H9 (cell line): ENCODE data around the gene PAX6. TPM values are rescaled to one million over a fixed set of nuclear protein-coding genes. Genes with fewer than 3 reads are reported as not detected.

ENCODE experiments used
- DNase-seq: peaks from one replicate; pipeline ENCODE4 v3.0.0-alpha.2; 2017
- H2AFZ ChIP-seq: one replicate; pipeline ENCODE4 v1.6.1; 2013; ENCODE audit warnings: mild to moderate bottlenecking, low read length, control low read depth, moderate library complexity
- H2AK5ac ChIP-seq: 2 replicates; pipeline ENCODE4 v1.6.1; 2013; ENCODE audit warnings: low read length, control low read depth, mixed read lengths; ENCODE audit not compliant: insufficient read length
- H2BK120ac ChIP-seq: one replicate; pipeline ENCODE4 v1.6.1; 2013; ENCODE audit warnings: low read depth, mild to moderate bottlenecking, low read length, control low read depth, inconsistent platforms; ENCODE audit not compliant: poor library complexity, severe bottlenecking
- H2BK12ac ChIP-seq: 2 replicates; pipeline ENCODE4 v1.6.1; 2013; ENCODE audit warnings: low read length, control low read depth, mixed read lengths, low read depth; ENCODE audit not compliant: insufficient read length
- H2BK15ac ChIP-seq: 2 replicates; pipeline ENCODE4 v1.6.1; 2013; ENCODE audit warnings: low read depth, low read length, control low read depth
- H2BK20ac ChIP-seq: one replicate; pipeline ENCODE4 v1.6.1; 2013; ENCODE audit warnings: low read depth, mild to moderate bottlenecking, low read length, control low read depth, inconsistent platforms; ENCODE audit not compliant: poor library complexity, severe bottlenecking
- H2BK5ac ChIP-seq: 2 replicates; pipeline ENCODE4 v1.6.1; 2013; ENCODE audit warnings: low read length, control low read depth, mixed read lengths; ENCODE audit not compliant: insufficient read length
- H3K14ac ChIP-seq: 2 replicates; pipeline ENCODE4 v1.6.1; 2013; ENCODE audit warnings: low read length, control low read depth; ENCODE audit not compliant: insufficient read depth
- H3K18ac ChIP-seq: 2 replicates; pipeline ENCODE4 v1.6.1; 2013; ENCODE audit warnings: low read depth, mild to moderate bottlenecking, mixed read lengths, low read length, control low read depth; ENCODE audit not compliant: insufficient read length
- H3K23ac ChIP-seq: 2 replicates; pipeline ENCODE4 v1.6.1; 2013; ENCODE audit warnings: low read length, control low read depth, mixed read lengths, low read depth; ENCODE audit not compliant: insufficient read length
- H3K23me2 ChIP-seq: 2 replicates; pipeline ENCODE4 v1.6.1; 2013; ENCODE audit warnings: low read depth, mild to moderate bottlenecking, mixed read lengths, low read length, control low read depth; ENCODE audit not compliant: insufficient read length, poor library complexity, severe bottlenecking
- H3K27ac ChIP-seq: 2 replicates; pipeline ENCODE4 v1.5.1; 2013; ENCODE audit warnings: low read length, control low read depth, mixed read lengths, low read depth; ENCODE audit not compliant: insufficient read length
- H3K27me3 ChIP-seq: 2 replicates; pipeline ENCODE4 v1.6.1; 2013; ENCODE audit warnings: low read length, control low read depth, inconsistent platforms; ENCODE audit not compliant: insufficient read depth
- H3K4ac ChIP-seq: 2 replicates; pipeline ENCODE4 v1.6.1; 2013; ENCODE audit warnings: low read depth, mild to moderate bottlenecking, control low read depth, inconsistent platforms, low read length, moderate library complexity
- H3K4me1 ChIP-seq: 2 replicates; pipeline ENCODE4 v1.6.1; 2013; ENCODE audit warnings: low read length, control low read depth, inconsistent platforms; ENCODE audit not compliant: insufficient read depth
- H3K4me2 ChIP-seq: 2 replicates; pipeline ENCODE4 v1.6.1; 2013; ENCODE audit warnings: low read length, control low read depth, mixed read lengths; ENCODE audit not compliant: insufficient read length, insufficient read depth
- H3K56ac ChIP-seq: 2 replicates; pipeline ENCODE4 v1.6.1; 2013; ENCODE audit warnings: low read depth, mild to moderate bottlenecking, mixed read lengths, low read length, control low read depth; ENCODE audit not compliant: insufficient read length
- H3K79me1 ChIP-seq: 2 replicates; pipeline ENCODE4 v1.6.1; 2013; ENCODE audit warnings: low read depth, mild to moderate bottlenecking, moderate library complexity, low read length, control low read depth, inconsistent platforms; ENCODE audit not compliant: insufficient read depth, poor library complexity, severe bottlenecking
- H3K79me2 ChIP-seq: 2 replicates; pipeline ENCODE4 v1.6.1; 2013; ENCODE audit warnings: low read length, control low read depth, inconsistent platforms; ENCODE audit not compliant: insufficient read depth
- H3K9ac ChIP-seq: 2 replicates; pipeline ENCODE4 v1.6.1; 2013; ENCODE audit warnings: low read length, control low read depth, mixed read lengths; ENCODE audit not compliant: insufficient read length; ENCODE audit errors: extremely low read depth
- H3K9me3 ChIP-seq: one replicate; pipeline ENCODE4 v1.6.1; 2013; ENCODE audit warnings: low read depth, low read length, inconsistent platforms; ENCODE audit not compliant: control insufficient read depth
- H3T11ph ChIP-seq: one replicate; pipeline ENCODE4 v1.6.1; 2013; ENCODE audit warnings: mild to moderate bottlenecking, low read length, control low read depth, inconsistent platforms
- H4K20me1 ChIP-seq: one replicate; pipeline ENCODE4 v1.6.1; 2013; ENCODE audit not compliant: control insufficient read depth, insufficient read length, insufficient read depth
- H4K5ac ChIP-seq: 2 replicates; pipeline ENCODE4 v1.6.1; 2013; ENCODE audit warnings: low read depth, mild to moderate bottlenecking, mixed read lengths, low read length, control low read depth; ENCODE audit not compliant: insufficient read length
- H4K8ac ChIP-seq: replicated peaks from 2 replicates; pipeline ENCODE4 v1.6.1; 2013; ENCODE audit warnings: low read length, control low read depth, mixed read lengths, low read depth; ENCODE audit not compliant: insufficient read length
- H4K91ac ChIP-seq: 2 replicates; pipeline ENCODE4 v1.6.1; 2013; ENCODE audit warnings: low read depth, mild to moderate bottlenecking, moderate library complexity, mixed read lengths, low read length, control low read depth; ENCODE audit not compliant: insufficient read length
- H3K27ac Mint-ChIP-seq, 3 experiments: 2 replicates in 2 of 3; 3 replicates in 1 of 3; pipeline ENCODE4 v1.8.0; 2020 to 2021; ENCODE audit warnings: mixed read lengths in 3 of 3, mild to moderate bottlenecking in 1 of 3, moderate library complexity in 1 of 3
- H3K27me3 Mint-ChIP-seq: 2 replicates; pipeline ENCODE4 v1.8.0; 2021; ENCODE audit warnings: low read depth, mild to moderate bottlenecking, moderate library complexity, mixed read lengths
- H3K36me3 Mint-ChIP-seq, 3 experiments: 2 replicates in 2 of 3; 3 replicates in 1 of 3; pipeline ENCODE4 v1.8.0; 2020 to 2021; ENCODE audit warnings: low read depth in 3 of 3, mixed read lengths in 3 of 3; ENCODE audit not compliant: insufficient read depth in 1 of 3
- H3K4me1 Mint-ChIP-seq, 2 experiments: 2 replicates each; pipeline ENCODE4 v1.8.0; 2020; ENCODE audit warnings: mixed read lengths in 2 of 2
- H3K4me3 Mint-ChIP-seq, 2 experiments: 2 replicates in 1 of 2; 3 replicates in 1 of 2; pipeline ENCODE4 v1.8.0; 2020 to 2021; ENCODE audit warnings: mild to moderate bottlenecking in 2 of 2, mixed read lengths in 2 of 2, moderate library complexity in 1 of 2
- H3K9me3 Mint-ChIP-seq, 2 experiments: 2 replicates in 1 of 2; 3 replicates in 1 of 2; pipeline ENCODE4 v1.8.0; 2020; ENCODE audit warnings: mild to moderate bottlenecking in 2 of 2, mixed read lengths in 2 of 2, moderate library complexity in 1 of 2
- WGBS: extraction: QIAGEN DNeasy Blood & Tissue Kit; methylation state at CpG from one replicate; pipeline ENCODE4 v1.1.7; 2013; ENCODE audit warnings: missing lambda C conversion rate, low lambda C conversion rate, mixed read lengths; ENCODE audit not compliant: insufficient read length; ENCODE audit errors: extremely low coverage; 5-methylcytosine and 5-hydroxymethylcytosine counted together
- total RNA-seq: library from RNA; stranded (reverse); gene quantifications from 2 replicates; pipeline ENCODE4 v1.2.1, GENCODE V29; 2021
- TF ChIP-seq, protein P1 (sequence below): fragments of 200-600 bp; sonication (generic); conservative IDR thresholded peaks from 3 replicates; pipeline ENCODE4 v1.8.0; 2021; ENCODE audit warnings: antibody characterized with exemption, mild to moderate bottlenecking

The PAX6 gene
- total RNA-seq, 1 experiment from 2014 or later = not detected

DNA sequence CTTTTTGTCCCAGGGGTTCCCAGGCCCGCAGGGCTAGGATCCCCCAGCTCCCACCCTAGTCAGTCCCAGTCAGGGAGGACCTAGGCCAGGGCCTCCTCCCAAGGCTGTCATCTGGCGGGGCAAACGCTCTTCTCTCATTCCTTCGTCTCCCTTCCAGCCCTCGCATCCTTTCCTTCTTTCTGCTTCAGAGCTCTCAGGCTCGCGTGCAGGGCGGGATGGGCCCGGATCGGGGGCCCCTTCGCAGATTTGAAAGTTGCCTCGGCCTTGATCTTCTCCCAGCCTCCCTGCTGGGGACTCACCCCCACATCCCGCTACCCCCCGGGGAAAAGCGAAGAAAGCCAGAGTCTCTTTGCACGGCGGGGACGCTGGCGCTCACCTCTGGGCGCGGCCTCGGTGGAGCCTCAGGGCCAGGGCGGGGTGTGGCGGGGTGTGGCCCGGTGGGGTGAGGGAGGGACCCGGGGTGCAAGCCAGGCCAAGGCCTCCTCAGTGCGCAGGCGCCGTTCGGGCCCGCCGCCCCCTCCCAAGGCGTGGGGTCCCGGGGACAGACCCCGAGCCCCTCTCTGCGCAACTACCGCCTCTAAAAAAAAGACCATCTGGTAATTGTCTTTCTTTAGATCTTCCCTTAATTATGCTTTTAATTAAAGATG lies 14.8 kb upstream of the PAX6 start:
- Histone ChIP-seq H3K79me2 (peaks cover 1% of the 10 kb centered on the region; the same call in 1 of the 2 replicates), H3K27ac (no peak overlapping the region), H3K4me1 (no peaks in the 10 kb centered on the region; the same call in 1 of the 2 replicates), H2AFZ (no peak overlapping the region), H2AK5ac (no peak overlapping the region), H3K79me1 (no peaks in the 10 kb centered on the region), H3K4me2 (peak overlapping the region; percentile 68), H4K91ac (no peak overlapping the region), H4K20me1 (peaks cover 3% of the 10 kb centered on the region), H3K23ac (no peak overlapping the region), H3K56ac (no peak overlapping the region), H3K14ac (no peak overlapping the region), H3K18ac (no peak overlapping the region), H3K23me2 (peaks cover 10% of the 10 kb centered on the region), H3K27me3 (peaks cover 58% of the 10 kb centered on the region), H2BK12ac (no peak overlapping the region), H2BK120ac (no peak overlapping the region), H2BK20ac (no peak overlapping the region), H2BK15ac (no peak overlapping the region), H3K4ac (no peak overlapping the region), H3T11ph (no peak overlapping the region), H3K9ac (no peak overlapping the region), H4K5ac (no peak overlapping the region), H2BK5ac (no peak overlapping the region), H3K9me3 (no peaks in the 10 kb centered on the region), H4K8ac (no peak overlapping the region)
- TF ChIP-seq, protein P1, sequence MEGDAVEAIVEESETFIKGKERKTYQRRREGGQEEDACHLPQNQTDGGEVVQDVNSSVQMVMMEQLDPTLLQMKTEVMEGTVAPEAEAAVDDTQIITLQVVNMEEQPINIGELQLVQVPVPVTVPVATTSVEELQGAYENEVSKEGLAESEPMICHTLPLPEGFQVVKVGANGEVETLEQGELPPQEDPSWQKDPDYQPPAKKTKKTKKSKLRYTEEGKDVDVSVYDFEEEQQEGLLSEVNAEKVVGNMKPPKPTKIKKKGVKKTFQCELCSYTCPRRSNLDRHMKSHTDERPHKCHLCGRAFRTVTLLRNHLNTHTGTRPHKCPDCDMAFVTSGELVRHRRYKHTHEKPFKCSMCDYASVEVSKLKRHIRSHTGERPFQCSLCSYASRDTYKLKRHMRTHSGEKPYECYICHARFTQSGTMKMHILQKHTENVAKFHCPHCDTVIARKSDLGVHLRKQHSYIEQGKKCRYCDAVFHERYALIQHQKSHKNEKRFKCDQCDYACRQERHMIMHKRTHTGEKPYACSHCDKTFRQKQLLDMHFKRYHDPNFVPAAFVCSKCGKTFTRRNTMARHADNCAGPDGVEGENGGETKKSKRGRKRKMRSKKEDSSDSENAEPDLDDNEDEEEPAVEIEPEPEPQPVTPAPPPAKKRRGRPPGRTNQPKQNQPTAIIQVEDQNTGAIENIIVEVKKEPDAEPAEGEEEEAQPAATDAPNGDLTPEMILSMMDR = no peak
- Mint-ChIP-seq H3K27me3 (peaks cover 95% of the 10 kb centered on the region), H3K36me3 (no peaks in the 10 kb centered on the region; a peak in 1 of 7 replicates), H3K4me1 (peaks cover 50 to 72% of the 10 kb centered on the region in 2 experiments), H3K9me3 (peaks cover 0 to 5% of the 10 kb centered on the region in 2 experiments; a peak in 1 of 5 replicates), H3K4me3 (peak overlapping the region; percentile 12 to 74; a peak in 4 of 5 replicates), H3K27ac (no peak overlapping the region)
- peak; percentile 55 for DNase-seq
- no CpG with 5 or more reads among the region's 37 CpGs for WGBS
